Smooth muscle cell (in vitro differentiated cells): ENCODE data around the gene TSTD1. TPM values are rescaled to one million over a fixed set of nuclear protein-coding genes. Genes with fewer than 3 reads are reported as not detected.
"Not testable (repeated sequence)": the region's sequence is repeated elsewhere in the genome, so short reads cannot be mapped to it uniquely, and the experiment has no call there.

ENCODE experiments used
- DNase-seq: peaks from one replicate; lab custom pipeline; 2025; ENCODE audit not compliant: unreplicated experiment; lab: John Stamatoyannopoulos, UW
- H2AFZ ChIP-seq: fragments of 200-600 bp; sonication (generic); 2 replicates; pipeline ENCODE4 v1.6.0; 2016; ENCODE audit warnings: antibody characterized with exemption, low read depth, mild to moderate bottlenecking
- H3F3A ChIP-seq: fragments of 200-600 bp; sonication (generic); 2 replicates; pipeline ENCODE4 v1.6.0; 2017; ENCODE audit warnings: antibody characterized with exemption, low read depth
- H3K27ac ChIP-seq: fragments of 200-600 bp; sonication (generic); 2 replicates; pipeline ENCODE4 v1.5.1; 2016; ENCODE audit warnings: low read depth, mild to moderate bottlenecking
- H3K27me3 ChIP-seq: fragments of 200-600 bp; sonication (generic); 2 replicates; pipeline ENCODE4 v1.6.1; 2016; ENCODE audit warnings: low read depth, mild to moderate bottlenecking
- H3K36me3 ChIP-seq: fragments of 200-600 bp; sonication (generic); 2 replicates; pipeline ENCODE4 v1.5.1; 2016; ENCODE audit warnings: low read depth
- H3K4me1 ChIP-seq: fragments of 200-600 bp; sonication (generic); 2 replicates; pipeline ENCODE4 v1.5.1; 2016; ENCODE audit warnings: low read depth
- H3K4me2 ChIP-seq: fragments of 200-600 bp; sonication (generic); 2 replicates; pipeline ENCODE4 v1.6.0; 2016; ENCODE audit warnings: mild to moderate bottlenecking
- H3K4me3 ChIP-seq: fragments of 200-600 bp; sonication (generic); 2 replicates; pipeline ENCODE4 v1.5.1; 2016; ENCODE audit warnings: mild to moderate bottlenecking
- H3K79me2 ChIP-seq: fragments of 200-600 bp; sonication (generic); 2 replicates; pipeline ENCODE4 v1.6.0; 2016; ENCODE audit warnings: low read depth, mild to moderate bottlenecking
- H3K9ac ChIP-seq: fragments of 200-600 bp; sonication (generic); 2 replicates; pipeline ENCODE4 v1.6.0; 2016; ENCODE audit warnings: low read depth
- H3K9me3 ChIP-seq: fragments of 200-600 bp; sonication (generic); replicated peaks from 2 replicates; pipeline ENCODE4 v1.5.1; 2016; ENCODE audit warnings: low read depth
- H4K20me1 ChIP-seq: fragments of 200-600 bp; sonication (generic); 2 replicates; pipeline ENCODE4 v1.6.0; 2016; ENCODE audit warnings: low read depth
- CTCF ChIP-seq: fragments of 200-600 bp; sonication (generic); IDR thresholded peaks from 2 replicates; pipeline ENCODE4 v1.5.1; 2017; ENCODE audit warnings: borderline replicate concordance, mild to moderate bottlenecking, antibody characterized with exemption; ENCODE audit not compliant: insufficient read depth, poor library complexity, severe bottlenecking
- WGBS: methylation state at CpG from one replicate; pipeline ENCODE4 v1.1.7; 2016; ENCODE audit warnings: low lambda C conversion rate; 5-methylcytosine and 5-hydroxymethylcytosine counted together
- polyA plus RNA-seq: library from polyadenylated mRNA; unstranded; fragments of >200 nt; fragmentation: Nextera tagmentation; extraction: Ambion mirVana; gene quantifications from 2 replicates; pipeline ENCODE4 v1.2.1, GENCODE V29; 2016
- total RNA-seq: library from RNA; depleted of rRNA; stranded (reverse); fragments of >200 nt; gene quantifications from 2 replicates; pipeline ENCODE4 v1.2.3, GENCODE V29; 2014

TSTD1 gene
- total and polyA plus RNA-seq, 2 experiments from 2014 or later: 26.0 to 48.0 TPM

- no peak for TF ChIP-seq CTCF
- Histone ChIP-seq H3K9me3 (no peaks in the 10 kb centered on the region), H2AFZ (peak overlapping the region; percentile 62), H3K79me2 (no peaks in the 10 kb centered on the region), H3K4me2 (peak overlapping the region; percentile 88), H3K27me3 (no peaks in the 10 kb centered on the region), H4K20me1 (no peaks in the 10 kb centered on the region), H3F3A (no peaks in the 10 kb centered on the region), H3K27ac (no peak overlapping the region), H3K9ac (no peak overlapping the region), H3K4me1 (peaks cover 11% of the 10 kb centered on the region), H3K36me3 (no peaks in the 10 kb centered on the region), H3K4me3 (peak overlapping the region; percentile 63)
- WGBS: 52% methylated on average over 21 of the region's 21 CpGs
- DNase-seq: no peak
These were observed 872 bp downstream of the TSTD1 start for GRCh38 chr1:161037661-161038522.

DNA sequence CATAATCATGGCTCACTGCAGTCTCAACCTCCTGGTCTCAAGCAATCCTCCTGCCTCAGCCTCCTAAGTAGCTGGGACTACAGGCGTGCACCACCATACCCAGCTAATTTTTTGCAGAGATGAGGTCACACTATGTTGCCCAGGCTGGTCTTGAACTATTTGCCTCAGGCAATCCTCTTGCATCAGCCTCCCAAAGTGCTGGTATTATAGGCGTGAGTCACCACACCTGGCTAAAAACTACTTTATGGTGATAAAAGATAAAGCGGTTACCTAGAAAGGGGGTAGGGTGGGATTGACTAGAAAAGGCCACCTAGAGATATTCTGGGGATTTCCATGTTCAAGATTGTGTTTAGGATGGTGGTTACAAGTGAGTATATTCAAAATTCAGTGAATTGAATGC is 5.0 kb downstream of the TSTD1 start:
- H3K27ac ChIP-seq: no peak overlapping the region
- no peaks in the 10 kb centered on the region for H3K79me2 ChIP-seq
- H3F3A ChIP-seq: no peaks in the 10 kb centered on the region
- H3K9me3 ChIP-seq: no peaks in the 10 kb centered on the region
- WGBS: 76% methylated on average over 3 of the region's 3 CpGs
- H3K36me3 ChIP-seq: no peaks in the 10 kb centered on the region
- no peak for DNase-seq
- H3K4me3 ChIP-seq: no peak overlapping the region
- no peaks in the 10 kb centered on the region for H3K27me3 ChIP-seq
- H3K4me1 ChIP-seq: peaks cover 11% of the 10 kb centered on the region
- no peak overlapping the region for H2AFZ ChIP-seq
- no peak overlapping the region for H3K9ac ChIP-seq
- no peaks in the 10 kb centered on the region for H4K20me1 ChIP-seq
- TF ChIP-seq CTCF: no peak
- no peak overlapping the region for H3K4me2 ChIP-seq

DNA sequence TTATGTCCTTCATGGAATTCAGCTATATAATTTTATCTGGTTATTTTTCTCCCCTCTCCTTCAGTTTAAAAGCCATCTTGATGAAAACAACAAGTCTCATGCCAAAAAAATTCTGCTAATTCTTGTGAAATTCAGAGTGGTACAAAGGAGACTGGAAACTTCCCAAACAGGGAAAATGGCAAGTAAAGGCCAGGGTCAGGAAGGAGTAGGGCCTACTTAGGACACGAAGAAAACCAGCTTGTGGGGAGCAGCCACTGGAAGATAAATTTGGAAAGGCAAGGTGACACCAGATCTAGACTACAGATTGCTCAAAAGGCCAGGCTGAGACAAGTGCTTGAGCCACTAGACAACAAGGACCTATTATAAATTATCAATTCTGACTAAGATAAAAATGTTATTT is 6.4 kb downstream of the TSTD1 start:
- no peak overlapping the region for H3K4me2 ChIP-seq
- no peaks in the 10 kb centered on the region for H3K36me3 ChIP-seq
- no peak overlapping the region for H3K9ac ChIP-seq
- no peak for TF ChIP-seq CTCF
- 79% methylated on average over 1 of the region's 1 CpG for WGBS
- H2AFZ ChIP-seq: no peak overlapping the region
- no peaks in the 10 kb centered on the region for H3K79me2 ChIP-seq
- no peaks in the 10 kb centered on the region for H3F3A ChIP-seq
- peaks cover 4% of the 10 kb centered on the region for H3K4me1 ChIP-seq
- H4K20me1 ChIP-seq: no peaks in the 10 kb centered on the region
- no peak overlapping the region for H3K27ac ChIP-seq
- no peak overlapping the region for H3K4me3 ChIP-seq
- DNase-seq: no peak
- H3K9me3 ChIP-seq: no peaks in the 10 kb centered on the region
- H3K27me3 ChIP-seq: no peaks in the 10 kb centered on the region

GRCh38 chr1:161031874-161032273 is 6.9 kb downstream of the TSTD1 start:
- no peaks in the 10 kb centered on the region for H3K36me3 ChIP-seq
- no peak overlapping the region for H3K9ac ChIP-seq
- no peaks in the 10 kb centered on the region for H4K20me1 ChIP-seq
- H3K9me3 ChIP-seq: no peaks in the 10 kb centered on the region
- no peaks in the 10 kb centered on the region for H3K79me2 ChIP-seq
- no peaks in the 10 kb centered on the region for H3K4me1 ChIP-seq
- no peak overlapping the region for H3K4me2 ChIP-seq
- no peaks in the 10 kb centered on the region for H3F3A ChIP-seq
- TF ChIP-seq CTCF: no peak
- H2AFZ ChIP-seq: no peak overlapping the region
- no peaks in the 10 kb centered on the region for H3K27me3 ChIP-seq
- 84% methylated on average over 2 of the region's 2 CpGs for WGBS
- H3K27ac ChIP-seq: no peak overlapping the region
- DNase-seq: no peak
- H3K4me3 ChIP-seq: no peak overlapping the region

GRCh38 chr1:161029466-161029865 is 9.3 kb downstream of the TSTD1 start:
- H3F3A ChIP-seq, H3K36me3 ChIP-seq, H3K9me3 ChIP-seq, H4K20me1 ChIP-seq, H3K4me1 ChIP-seq, H3K4me2 ChIP-seq, H3K79me2 ChIP-seq, H3K27ac ChIP-seq, H3K9ac ChIP-seq, H3K27me3 ChIP-seq, H3K4me3 ChIP-seq, DNase-seq, H2AFZ ChIP-seq: not testable (repeated sequence)
- 97% methylated on average over 8 of the region's 32 CpGs for WGBS
